Sigmoid colon (tissue), 7 donors: ENCODE measurements around the gene DHH. TPM values are rescaled to one million over a fixed set of nuclear protein-coding genes. Genes with fewer than 3 reads are reported as not detected.

Experiments used
- DNase-seq: peaks from one replicate; pipeline ENCODE4 v3.0.0-alpha.2; 2019
- H3K27ac ChIP-seq, 4 donors: fragments of 200-600 bp; sonication (generic); one replicate each; pipeline ENCODE4 v1.5.1; 2016 to 2019; ENCODE audit warnings: mild to moderate bottlenecking in 1 of 4
- H3K27me3 ChIP-seq, 3 donors: fragments of 200-600 bp; sonication (generic); one replicate each; pipeline ENCODE4 v1.5.1; 2019; ENCODE audit warnings: mild to moderate bottlenecking in 1 of 3
- H3K36me3 ChIP-seq, 4 donors: fragments of 200-600 bp; sonication (generic); one replicate each; pipeline ENCODE4 v1.5.1; 2016 to 2019
- H3K4me1 ChIP-seq, 4 donors: fragments of 200-600 bp; sonication (generic); one replicate each; pipeline ENCODE4 v1.5.1; 2017 to 2019
- H3K4me3 ChIP-seq, 4 donors: fragments of 200-600 bp; sonication (generic); one replicate each; pipeline ENCODE4 v1.5.1; 2017 to 2019; ENCODE audit warnings: mild to moderate bottlenecking in 2 of 4, moderate library complexity in 1 of 4
- H3K9me3 ChIP-seq, 4 donors: fragments of 200-600 bp in 3 of 4; sonication (generic) in 3 of 4; one replicate each; pipeline versions ENCODE4 v1.5.1 to v1.6.1; 2013 to 2019
- CTCF ChIP-seq, 4 experiments: fragments of 450-650 bp in 3 of 4; fragments of 200-600 bp in 1 of 4; IDR thresholded peaks; one replicate each; pipeline ENCODE4 v1.5.1; 2016 to 2019; ENCODE audit warnings: antibody characterized with exemption in 4 of 4, mild to moderate bottlenecking in 3 of 4, moderate library complexity in 2 of 4
- EP300 ChIP-seq, 4 donors: sonication (generic); formaldehyde crosslinking; IDR thresholded peaks; one replicate each; pipeline ENCODE4 v1.6.1; 2017; ENCODE audit warnings: antibody characterized with exemption in 4 of 4
- POLR2A ChIP-seq, 2 donors: fragments of 450-650 bp; IDR thresholded peaks; one replicate each; pipeline ENCODE4 v1.6.1; 2016; ENCODE audit warnings: antibody characterized with exemption in 2 of 2, mild to moderate bottlenecking in 2 of 2, moderate library complexity in 2 of 2
- POLR2AphosphoS5 ChIP-seq, 4 donors: sonication (generic); formaldehyde crosslinking; IDR thresholded peaks; one replicate each; pipeline ENCODE4 v1.6.1; 2017; ENCODE audit warnings: antibody characterized with exemption in 4 of 4
- WGBS, 2 donors: extraction: QIAGEN DNeasy Blood & Tissue Kit; methylation state at CpG; one replicate each; pipeline ENCODE4 v1.1.7; 2013; 5-methylcytosine and 5-hydroxymethylcytosine counted together
- intact Hi-C: fragments of 100-400 bp; cut with DNase I; formaldehyde crosslinking; loops from one replicate; pipeline ENCODE4 v1.15.1; 2023
- polyA plus RNA-seq, 3 donors: library from polyadenylated mRNA; stranded (reverse); fragments of 200-250 nt; gene quantifications; one replicate each; pipeline ENCODE4 v1.2.3, GENCODE V29; 2013
- total RNA-seq, 4 donors: library from RNA; depleted of rRNA; stranded (reverse); fragments of >200 nt; gene quantifications; one replicate each; pipeline ENCODE4 v1.1.0, GENCODE V29; 2016
- donor health status: healthy with polysubstance abuse.
- donor health status: Bipolar disorder and iron deficiency.
- donor health status: healthy.

DHH gene
- total and polyA plus RNA-seq, 7 donors = 0.14 to 0.83 (median 0.63) TPM; not detected in 4

GRCh38 chr12:49079793-49080192 is 14.8 kb downstream of the DHH start:
- intact Hi-C loops = no loop called here
- WGBS, 2 donors = 73 to 79% methylated on average over 1 of the region's 1 CpG

GRCh38 chr12:49070971-49071370 is 23.6 kb downstream of the DHH start:
- peaks cover 0 to 16% (median 12%) of the 10 kb centered on the region in 4 donors for H3K4me1 ChIP-seq
- intact Hi-C loops = no loop called here
- H3K9me3 ChIP-seq = no peaks in the 10 kb centered on the region
- TF ChIP-seq POLR2A (IDR thresholded peaks at IDR 0.05) (no peak), CTCF (IDR thresholded peaks at IDR 0.05) (no peak), EP300 (IDR thresholded peaks at IDR 0.05) (no peak), POLR2AphosphoS5 (IDR thresholded peaks at IDR 0.05) (no peak)
- 93 to 97% methylated on average over 11 of the region's 11 CpGs for WGBS, 2 donors
- no peak overlapping the region for H3K4me3 ChIP-seq
- DNase-seq = no peak
- no peaks in the 10 kb centered on the region for H3K27me3 ChIP-seq
- H3K27ac ChIP-seq = no peak overlapping the region
- no peaks in the 10 kb centered on the region for H3K36me3 ChIP-seq

More at GRCh38 chr12:49079793-49080192, 14.8 kb downstream of the DHH start:
- no peaks in the 10 kb centered on the region for H3K9me3 ChIP-seq
- H3K27me3 ChIP-seq = no peaks in the 10 kb centered on the region
- DNase-seq = no peak
- no peaks in the 10 kb centered on the region for H3K4me1 ChIP-seq
- no peak overlapping the region for H3K27ac ChIP-seq
- TF ChIP-seq EP300 (IDR thresholded peaks at IDR 0.05) (no peak), POLR2A (IDR thresholded peaks at IDR 0.05) (no peak), POLR2AphosphoS5 (IDR thresholded peaks at IDR 0.05) (no peak), CTCF (IDR thresholded peaks at IDR 0.05) (no peak)
- H3K4me3 ChIP-seq = no peak overlapping the region
- H3K36me3 ChIP-seq = no peaks in the 10 kb centered on the region

GRCh38 chr12:49069507-49070346 is 24.9 kb downstream of the DHH start, which contains the start of gene RHEBL1:
Gene RHEBL1, minus strand, starts transcription at chr12:49069979. Its CDS starts 194 bp downstream, at chr12:49069785.
- TF ChIP-seq POLR2AphosphoS5 (IDR thresholded peaks at IDR 0.05) (peak in 1 of 4 donors; percentile 63), POLR2A (IDR thresholded peaks at IDR 0.05) (no peak)

GRCh38 chr12:49068879-49069506 is 25.6 kb downstream of the DHH start:
- Histone ChIP-seq H3K36me3 (no peaks in the 10 kb centered on the region), H3K4me1 (peaks cover 0 to 16% (median 12%) of the 10 kb centered on the region in 4 donors), H3K9me3 (no peaks in the 10 kb centered on the region), H3K27me3 (no peaks in the 10 kb centered on the region), H3K27ac (peak overlapping the region; percentile 65 to 75 (median 68)), H3K4me3 (peak overlapping the region; percentile 61 to 74 (median 67))
- DNase-seq = no peak
- intact Hi-C loops = no loop called here
- WGBS, 2 donors = 13 to 25% methylated on average over 21 of the region's 21 CpGs
- no peak for TF ChIP-seq POLR2A (IDR thresholded peaks at IDR 0.05)
- no peak for TF ChIP-seq CTCF (IDR thresholded peaks at IDR 0.05)
- TF ChIP-seq EP300 (IDR thresholded peaks at IDR 0.05) = no peak
- TF ChIP-seq POLR2AphosphoS5 (IDR thresholded peaks at IDR 0.05) = no peak

More at GRCh38 chr12:49069507-49070346, 24.9 kb downstream of the DHH start, which contains the start of gene RHEBL1:
- no peaks in the 10 kb centered on the region for H3K36me3 ChIP-seq
- intact Hi-C loops = no loop called here
- 0% methylated on average over 60 of the region's 60 CpGs for WGBS, 2 donors
- DNase-seq = peak; percentile 99
- peak within 1 kb of the TSS; percentile 65 to 75 (median 68) for H3K27ac ChIP-seq
- H3K9me3 ChIP-seq = no peaks in the 10 kb centered on the region
- peak within 1 kb of the TSS; percentile 61 to 74 (median 67) for H3K4me3 ChIP-seq
- H3K27me3 ChIP-seq = no peaks in the 10 kb centered on the region
- H3K4me1 ChIP-seq = peaks cover 0 to 16% (median 12%) of the 10 kb centered on the region in 4 donors

GRCh38 chr12:49066120-49066519 is 28.5 kb downstream of the DHH start:
- peaks cover 0 to 23% (median 18%) of the 10 kb centered on the region in 4 donors for H3K4me1 ChIP-seq
- no peak for DNase-seq
- intact Hi-C loops = no loop called here
- no peaks in the 10 kb centered on the region for H3K27me3 ChIP-seq
- no peaks in the 10 kb centered on the region for H3K9me3 ChIP-seq
- H3K36me3 ChIP-seq = no peaks in the 10 kb centered on the region
- no peak for TF ChIP-seq POLR2AphosphoS5 (IDR thresholded peaks at IDR 0.05)
- TF ChIP-seq CTCF (IDR thresholded peaks at IDR 0.05) = no peak
- no peak for TF ChIP-seq POLR2A (IDR thresholded peaks at IDR 0.05)
- TF ChIP-seq EP300 (IDR thresholded peaks at IDR 0.05) = no peak
- no peak overlapping the region for H3K27ac ChIP-seq
- 87 to 89% methylated on average over 4 of the region's 4 CpGs for WGBS, 2 donors
- no peak overlapping the region for H3K4me3 ChIP-seq
